Hippocampal formation (tissue), 2 donors: ENCODE data around the gene ICAM2.
"Not testable (repeated sequence)": the region's sequence is repeated elsewhere in the genome, so short reads cannot be mapped to it uniquely, and the experiment has no call there.

Experiments used
- DNase-seq, 2 donors: peaks; one replicate each; lab custom pipeline; 2025; lab: John Stamatoyannopoulos, UW

ICAM2 gene

GRCh38 chr17:64009571-64010402 lies 10.6 kb downstream of the ICAM2 start:
- DNase-seq = no peak

DNA sequence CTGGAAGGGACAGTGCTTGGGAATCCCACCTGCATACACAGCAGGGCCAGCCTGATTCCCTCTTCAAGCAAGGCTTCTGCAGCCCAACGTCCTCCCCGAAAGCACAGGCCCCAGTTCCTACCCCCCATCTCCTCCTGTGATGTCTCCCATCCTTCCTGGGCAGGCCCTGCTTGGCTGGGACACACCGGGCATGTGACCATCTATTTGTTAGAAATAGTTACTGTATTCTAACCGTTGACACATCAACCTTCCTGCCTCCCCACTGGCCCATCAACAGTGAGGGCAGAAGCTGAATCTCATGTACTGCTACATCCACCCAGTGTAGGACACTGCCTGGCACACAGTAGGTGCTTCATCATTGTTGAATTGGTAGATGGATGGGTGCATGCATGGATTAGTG lies 11.6 kb downstream of the ICAM2 start:
- no peak for DNase-seq

DNA sequence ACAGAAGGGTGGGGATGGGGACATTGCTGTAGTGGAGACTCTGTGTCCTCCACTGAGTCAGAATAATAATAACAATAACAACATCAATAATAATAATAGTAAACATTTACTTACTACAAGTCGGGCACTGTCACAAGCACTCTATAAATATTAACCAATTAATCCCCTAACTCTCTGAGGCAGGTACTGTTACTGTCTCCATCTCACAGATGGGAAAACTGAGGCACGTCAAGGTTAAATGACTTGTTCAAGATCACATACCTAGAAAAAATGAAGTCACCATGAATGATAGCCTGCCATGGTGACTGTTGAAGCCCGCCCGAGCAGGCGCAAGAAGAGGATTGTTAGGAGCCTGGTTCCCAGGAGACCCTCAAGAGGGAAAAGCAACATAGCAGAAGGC lies 12.1 kb downstream of the ICAM2 start:
- DNase-seq = no peak

- no peak for DNase-seq
Observed at GRCh38 chr17:64007838-64008282, 12.6 kb downstream of the ICAM2 start.

GRCh38 chr17:64007089-64007837 lies 13.2 kb downstream of the ICAM2 start:
- DNase-seq = not testable (repeated sequence)

GRCh38 chr17:64006361-64007088 lies 13.9 kb downstream of the ICAM2 start:
- no peak for DNase-seq

GRCh38 chr17:64005734-64006167 lies 14.7 kb downstream of the ICAM2 start:
- no peak for DNase-seq

DNA sequence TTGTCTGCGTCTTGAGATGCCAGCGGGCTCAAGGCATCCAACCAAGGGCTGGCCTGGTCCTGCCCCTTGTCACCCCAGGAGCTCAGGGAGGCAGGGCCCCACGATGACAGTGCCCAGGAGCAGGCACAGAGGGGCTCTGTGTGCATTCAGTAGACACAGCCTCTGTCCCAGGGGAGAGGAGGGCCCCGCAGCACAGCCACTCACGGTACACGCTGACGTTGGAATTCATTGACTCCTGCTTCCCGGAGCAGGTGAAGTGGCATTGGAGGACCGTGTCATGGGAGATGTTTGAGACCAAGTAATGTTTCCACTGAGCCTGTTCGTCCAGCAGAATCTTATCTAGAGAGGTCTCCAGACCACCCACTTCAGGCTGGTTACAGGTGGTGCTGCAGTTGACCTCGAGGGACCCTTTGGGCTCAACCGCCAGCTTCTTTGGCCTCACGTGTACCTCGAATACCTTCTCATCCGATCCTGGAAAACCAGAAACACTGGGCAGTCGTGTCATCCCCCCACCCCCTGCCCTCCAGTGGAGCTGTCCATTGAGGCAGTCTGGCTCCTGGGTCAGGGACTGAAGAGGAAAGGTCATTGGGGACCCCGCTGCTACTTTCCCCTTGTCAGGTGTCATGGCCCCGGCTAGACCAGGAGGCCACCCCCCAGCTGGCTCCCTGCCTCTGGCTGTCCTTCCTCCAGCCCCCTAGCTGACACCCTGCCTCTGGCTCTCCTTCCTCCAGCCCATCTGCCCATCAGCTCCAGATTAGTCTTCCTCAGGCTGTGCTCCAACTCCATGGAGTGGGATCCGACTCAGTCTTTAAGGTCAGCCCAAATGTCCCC lies 15.3 kb downstream of the ICAM2 start:
- no peak for DNase-seq

DNA sequence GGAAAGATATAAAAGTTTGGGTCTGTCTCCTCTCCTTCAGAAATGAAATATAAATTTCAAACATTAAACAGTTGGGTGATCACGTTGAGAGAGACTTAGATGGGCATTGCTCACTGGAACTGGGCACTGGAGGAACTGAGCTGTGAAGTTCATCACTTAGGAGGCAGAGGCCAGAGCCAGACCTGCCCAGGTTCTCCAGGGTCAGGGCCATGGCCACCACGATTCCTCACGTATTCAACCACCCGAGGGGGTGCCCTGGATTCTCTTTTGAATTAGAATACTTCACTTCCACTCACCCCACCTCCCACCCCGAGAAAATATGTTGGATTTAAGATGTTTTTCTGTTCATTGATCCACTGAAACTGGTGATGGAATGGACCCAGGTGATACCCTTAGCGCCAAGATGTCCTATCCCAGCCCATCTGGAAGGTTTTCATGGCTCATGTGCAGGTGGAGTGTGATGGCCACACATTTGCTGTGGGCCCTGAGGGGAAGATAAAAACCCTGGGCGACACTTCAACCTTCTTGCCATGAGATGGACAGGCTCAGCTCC lies 16.1 kb downstream of the ICAM2 start:
- DNase-seq = no peak

DNA sequence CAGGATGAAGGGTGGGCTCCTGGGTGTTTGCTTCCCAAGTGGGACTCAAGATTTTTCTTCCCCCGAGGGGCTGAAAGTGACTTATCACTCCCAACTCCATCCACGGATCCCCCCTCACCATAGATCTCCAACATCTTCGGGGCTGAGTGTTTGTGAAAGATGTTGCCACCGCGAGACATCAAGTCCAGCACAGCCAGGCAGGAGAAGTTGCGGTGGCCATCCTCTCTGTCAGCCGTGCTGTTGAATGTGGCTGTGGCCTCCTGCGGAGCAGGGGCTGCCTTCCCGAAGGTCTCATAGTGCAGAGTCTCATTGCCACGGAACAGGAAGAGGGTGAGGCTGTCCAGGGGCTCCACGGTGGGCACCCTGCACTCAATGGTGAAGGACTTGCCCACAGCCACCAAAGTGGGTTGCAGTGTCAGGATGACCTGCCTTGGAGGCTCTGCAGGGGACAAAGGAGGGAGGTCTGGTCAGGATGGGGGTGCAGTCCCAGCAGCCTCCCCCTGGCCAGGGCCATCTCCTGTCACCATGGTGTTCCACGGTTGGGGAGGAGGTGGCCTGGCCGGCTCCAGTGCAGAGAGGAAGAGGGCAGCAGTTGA lies 16.8 kb downstream of the ICAM2 start:
- DNase-seq = no peak

- no peak for DNase-seq
Observed at GRCh38 chr17:64002658-64003525, 17.5 kb downstream of the ICAM2 start.

DNA sequence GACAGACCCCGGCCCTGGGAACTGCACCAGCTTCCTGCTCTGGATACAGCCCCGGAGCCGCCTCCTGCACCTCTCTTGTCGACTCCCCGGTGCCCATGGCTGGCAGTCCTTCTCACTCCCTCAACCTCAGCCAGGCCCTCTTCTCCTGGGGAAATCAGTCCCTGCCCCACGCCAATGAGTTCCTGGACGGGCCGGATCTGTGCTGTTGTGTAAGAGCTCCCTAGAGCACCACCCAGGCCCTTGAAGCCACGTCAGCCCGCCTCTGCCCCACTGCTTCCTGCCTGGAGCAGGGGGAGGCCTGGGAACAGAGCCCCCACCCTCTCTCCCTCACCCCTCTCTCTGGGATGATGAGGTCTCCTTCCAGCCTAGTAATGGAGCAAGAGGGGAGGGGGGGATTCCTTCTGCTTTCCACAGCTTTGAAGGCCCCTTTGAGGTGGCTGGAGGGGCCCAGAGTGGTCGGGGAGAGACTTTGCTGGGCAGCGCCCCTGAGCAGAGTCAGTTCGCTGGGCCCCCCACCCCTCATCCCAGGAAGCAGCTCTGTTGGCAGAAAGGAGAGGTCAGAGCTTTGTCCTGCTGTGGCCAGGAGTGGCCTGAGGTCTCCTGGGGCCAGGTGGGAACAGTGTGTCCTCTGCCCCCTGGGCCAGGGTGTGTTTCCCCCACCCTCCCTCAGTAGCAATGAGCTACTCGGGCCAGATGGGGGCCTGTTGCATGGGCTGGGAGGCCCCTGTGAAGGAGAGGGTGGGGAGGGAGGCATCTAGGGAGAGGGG lies 18.5 kb downstream of the ICAM2 start:
- DNase-seq = no peak

GRCh38 chr17:64001091-64001579 lies 19.3 kb downstream of the ICAM2 start:
- DNase-seq = no peak

DNA sequence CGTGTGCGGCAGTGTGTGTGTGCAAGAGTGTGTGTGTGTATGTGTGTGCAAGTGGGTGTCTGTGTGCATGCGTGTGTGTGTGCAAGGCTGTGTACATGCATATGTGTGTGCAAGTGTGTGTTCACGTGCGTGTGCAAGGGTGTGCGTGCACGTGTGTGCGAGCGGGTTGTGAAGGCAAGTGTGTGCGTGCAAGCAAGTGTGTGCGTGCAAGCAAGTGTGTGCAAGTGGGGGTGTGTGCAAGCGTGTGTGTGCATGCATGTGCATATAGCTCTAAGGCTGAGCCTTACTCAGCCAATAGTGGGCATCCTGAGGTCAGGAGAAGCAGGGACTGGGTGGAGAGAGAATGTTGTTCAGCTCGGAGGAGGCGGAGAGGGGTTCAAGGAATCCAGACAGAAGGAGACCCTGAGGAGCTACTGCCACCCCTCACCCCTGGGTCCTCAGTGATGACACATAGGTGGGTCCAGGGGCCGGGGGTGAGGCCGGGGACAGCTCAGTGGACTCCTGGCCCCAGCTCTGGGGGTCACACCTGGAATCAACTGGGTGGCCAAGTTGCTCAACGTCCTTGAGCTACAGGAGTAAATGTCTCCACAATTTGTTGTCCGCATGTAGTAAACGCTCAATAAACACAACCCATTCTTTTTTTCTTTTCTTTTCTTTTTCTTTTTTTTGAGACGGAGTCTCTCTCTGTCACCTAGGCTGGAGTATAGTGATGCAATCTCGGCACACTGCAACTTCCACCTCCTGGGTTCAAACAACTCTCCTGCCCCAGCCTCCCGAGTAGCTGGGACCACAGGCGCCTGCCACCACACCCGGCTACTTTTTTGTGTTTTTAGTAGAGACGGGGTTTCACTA lies 20.5 kb downstream of the ICAM2 start:
- no peak for DNase-seq

DNA sequence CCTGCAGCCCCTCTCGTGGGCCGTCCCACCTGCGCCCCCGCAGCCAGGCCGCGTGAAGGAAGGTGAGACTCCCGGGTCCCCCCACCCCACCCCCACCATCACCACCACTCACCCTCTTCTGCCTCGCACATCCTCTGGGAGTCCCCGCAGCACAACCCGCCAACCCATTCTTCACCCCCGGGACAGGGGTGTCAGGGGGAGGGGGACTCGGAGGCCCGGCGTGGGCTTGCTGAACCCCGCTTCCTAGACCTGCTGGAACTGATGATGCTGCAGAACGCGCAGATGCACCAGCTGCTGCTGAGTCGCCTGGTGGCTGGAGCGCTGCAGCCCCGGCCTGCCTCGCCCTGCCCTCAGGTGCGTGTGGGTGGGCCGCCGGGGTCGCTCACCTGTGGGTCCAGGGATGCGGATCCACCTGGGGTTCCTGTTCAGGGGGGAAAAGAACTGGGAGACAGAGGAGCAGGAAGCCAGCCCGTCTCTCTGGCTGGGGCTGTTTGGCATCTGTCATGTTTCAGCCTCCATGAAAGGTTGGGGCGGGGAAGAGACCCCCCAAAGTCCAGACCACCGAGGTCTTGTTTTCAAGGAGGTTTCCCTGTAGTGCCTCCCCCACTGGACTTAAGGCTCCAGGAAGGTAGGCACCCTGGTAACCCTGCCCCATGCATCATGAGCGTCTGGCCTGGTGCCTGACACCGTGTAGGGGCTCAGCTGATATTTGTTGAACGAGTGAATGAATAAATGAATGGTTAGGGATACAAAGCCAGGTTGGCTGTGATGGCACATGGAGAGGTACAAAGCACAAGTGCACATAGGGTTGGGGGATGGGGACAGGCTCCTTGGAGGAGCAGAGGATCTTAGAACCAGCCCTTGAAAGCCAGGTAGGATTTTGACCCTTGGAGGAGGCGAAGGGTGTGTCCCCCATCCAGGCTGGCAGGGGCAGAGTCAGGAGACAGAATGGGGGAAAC lies 21.4 kb downstream of the ICAM2 start:
- DNase-seq = no peak

GRCh38 chr17:63998050-63998720 lies 22.2 kb downstream of the ICAM2 start, which contains the start of gene PRR29:
Gene PRR29 (plus strand): TSS chr17:63998351. CDS start chr17:63998365, 14 bp downstream.
- DNase-seq = peak in 1 of 2 donors; percentile 2
